Measurements from ENCODE around the gene PGC. TPM values are rescaled to one million over a fixed set of nuclear protein-coding genes. Genes with fewer than 3 reads are reported as not detected.

The PGC gene
- total RNA-seq, 6 donors from 2014 or later, result 241 to 4,380 (median 659) TPM

DNA sequence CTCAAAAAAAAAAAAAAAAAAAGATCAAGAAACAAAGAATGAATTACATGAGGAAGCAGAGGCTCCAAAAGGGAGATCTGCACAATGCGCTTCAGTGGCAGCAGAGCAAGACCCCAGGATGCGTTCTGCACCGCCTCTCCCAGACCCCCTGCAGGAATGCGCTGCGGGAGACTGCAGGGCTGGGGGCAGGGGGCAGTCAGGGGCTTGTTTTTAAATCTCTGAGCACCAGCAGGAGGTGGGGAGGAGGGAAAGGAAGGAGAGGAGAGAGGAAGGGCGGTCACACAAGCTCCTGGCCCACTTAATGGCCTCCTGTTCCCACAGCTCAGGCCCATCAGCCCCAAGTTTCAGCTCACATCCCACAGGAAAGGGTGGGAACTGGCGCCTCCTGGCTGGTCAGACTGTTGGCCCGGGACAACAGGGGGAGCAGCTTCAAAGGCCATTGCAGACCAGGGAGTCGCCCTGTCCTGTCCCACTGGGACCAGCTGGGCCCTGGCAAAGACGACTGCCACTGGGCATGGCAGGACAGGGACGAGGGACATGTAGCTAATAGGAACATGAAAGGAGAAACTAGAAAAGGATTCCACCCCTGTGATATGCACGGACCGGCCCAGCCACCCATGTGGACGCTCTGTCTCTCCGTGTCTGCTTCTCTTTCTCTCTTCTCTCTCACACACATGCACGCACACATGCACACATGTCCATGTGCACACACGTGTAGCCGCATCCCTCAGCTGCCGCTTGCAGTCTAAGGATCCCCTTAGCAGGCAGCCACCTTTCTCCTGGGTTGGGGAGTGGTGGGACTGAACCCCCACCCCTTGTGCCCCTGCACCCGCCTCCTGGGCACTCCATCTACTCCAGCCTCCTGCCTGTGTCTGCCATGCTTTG, 46.5 kb downstream of the PGC start:
- no peaks in the 10 kb centered on the region for H3K27me3 ChIP-seq
- TF ChIP-seq, protein P1, sequence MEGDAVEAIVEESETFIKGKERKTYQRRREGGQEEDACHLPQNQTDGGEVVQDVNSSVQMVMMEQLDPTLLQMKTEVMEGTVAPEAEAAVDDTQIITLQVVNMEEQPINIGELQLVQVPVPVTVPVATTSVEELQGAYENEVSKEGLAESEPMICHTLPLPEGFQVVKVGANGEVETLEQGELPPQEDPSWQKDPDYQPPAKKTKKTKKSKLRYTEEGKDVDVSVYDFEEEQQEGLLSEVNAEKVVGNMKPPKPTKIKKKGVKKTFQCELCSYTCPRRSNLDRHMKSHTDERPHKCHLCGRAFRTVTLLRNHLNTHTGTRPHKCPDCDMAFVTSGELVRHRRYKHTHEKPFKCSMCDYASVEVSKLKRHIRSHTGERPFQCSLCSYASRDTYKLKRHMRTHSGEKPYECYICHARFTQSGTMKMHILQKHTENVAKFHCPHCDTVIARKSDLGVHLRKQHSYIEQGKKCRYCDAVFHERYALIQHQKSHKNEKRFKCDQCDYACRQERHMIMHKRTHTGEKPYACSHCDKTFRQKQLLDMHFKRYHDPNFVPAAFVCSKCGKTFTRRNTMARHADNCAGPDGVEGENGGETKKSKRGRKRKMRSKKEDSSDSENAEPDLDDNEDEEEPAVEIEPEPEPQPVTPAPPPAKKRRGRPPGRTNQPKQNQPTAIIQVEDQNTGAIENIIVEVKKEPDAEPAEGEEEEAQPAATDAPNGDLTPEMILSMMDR (IDR thresholded peaks at IDR 0.05), result peak in 1 of 6 experiments; percentile 9
- no peak for TF ChIP-seq POLR2A (IDR thresholded peaks at IDR 0.05)
- WGBS, 2 donors, result 83 to 89% methylated on average over 18 to 20 of the region's 20 CpGs
- no peak for DNase-seq
- peaks cover 2 to 21% (median 12%) of the 10 kb centered on the region in 4 donors for H3K4me1 ChIP-seq
- no peak overlapping the region for H3K27ac ChIP-seq
- H3K9me3 ChIP-seq, result no peaks in the 10 kb centered on the region
- no peak for ATAC-seq (ENCODE audit: low FRiP score in 2 of 2)
- H3K36me3 ChIP-seq, result peaks cover 0 to 19% (median 0%) of the 10 kb centered on the region in 4 donors
- H3K4me3 ChIP-seq, result no peak overlapping the region

DNA sequence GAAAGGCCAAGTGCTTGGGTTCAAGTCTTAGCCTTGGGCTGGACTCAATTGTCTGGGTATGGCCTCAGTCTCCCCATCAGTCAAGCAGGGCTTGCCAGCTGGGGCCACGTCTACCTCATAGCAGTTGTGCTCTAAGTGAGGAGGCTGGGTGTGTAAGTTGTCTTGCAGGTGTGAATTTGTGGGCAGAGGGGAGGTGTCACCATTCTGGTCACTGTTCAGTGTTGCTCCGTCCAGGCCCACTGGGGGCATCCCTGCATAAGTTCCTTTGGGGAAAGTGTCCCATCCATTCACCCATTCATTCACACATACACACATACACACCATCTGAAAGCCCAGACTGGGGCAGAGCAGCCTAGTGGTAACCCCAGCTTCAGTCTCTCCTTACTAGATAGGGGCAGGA, 48.1 kb downstream of the PGC start:
- TF ChIP-seq POLR2AphosphoS5 (IDR thresholded peaks at IDR 0.05), result no peak
- TF ChIP-seq EP300 (IDR thresholded peaks at IDR 0.05), result no peak
- TF ChIP-seq, protein P1 (IDR thresholded peaks at IDR 0.05), result no peak
- no peak for TF ChIP-seq POLR2A (IDR thresholded peaks at IDR 0.05)
- ATAC-seq (ENCODE audit: low FRiP score in 2 of 2) (no peak), DNase-seq (no peak)
- no peaks in the 10 kb centered on the region for H3K27me3 ChIP-seq
- 90% methylated on average over 2 of the region's 2 CpGs; no CpG with 5 or more reads in 1 of the 2 donors for WGBS, 2 donors
- no peak overlapping the region for H3K27ac ChIP-seq
- H3K36me3 ChIP-seq, result peaks cover 0 to 19% (median 0%) of the 10 kb centered on the region in 4 donors
- H3K4me1 ChIP-seq, result peaks cover 0 to 14% (median 0%) of the 10 kb centered on the region in 4 donors
- H3K4me3 ChIP-seq, result no peak overlapping the region
- no peaks in the 10 kb centered on the region for H3K9me3 ChIP-seq

DNA sequence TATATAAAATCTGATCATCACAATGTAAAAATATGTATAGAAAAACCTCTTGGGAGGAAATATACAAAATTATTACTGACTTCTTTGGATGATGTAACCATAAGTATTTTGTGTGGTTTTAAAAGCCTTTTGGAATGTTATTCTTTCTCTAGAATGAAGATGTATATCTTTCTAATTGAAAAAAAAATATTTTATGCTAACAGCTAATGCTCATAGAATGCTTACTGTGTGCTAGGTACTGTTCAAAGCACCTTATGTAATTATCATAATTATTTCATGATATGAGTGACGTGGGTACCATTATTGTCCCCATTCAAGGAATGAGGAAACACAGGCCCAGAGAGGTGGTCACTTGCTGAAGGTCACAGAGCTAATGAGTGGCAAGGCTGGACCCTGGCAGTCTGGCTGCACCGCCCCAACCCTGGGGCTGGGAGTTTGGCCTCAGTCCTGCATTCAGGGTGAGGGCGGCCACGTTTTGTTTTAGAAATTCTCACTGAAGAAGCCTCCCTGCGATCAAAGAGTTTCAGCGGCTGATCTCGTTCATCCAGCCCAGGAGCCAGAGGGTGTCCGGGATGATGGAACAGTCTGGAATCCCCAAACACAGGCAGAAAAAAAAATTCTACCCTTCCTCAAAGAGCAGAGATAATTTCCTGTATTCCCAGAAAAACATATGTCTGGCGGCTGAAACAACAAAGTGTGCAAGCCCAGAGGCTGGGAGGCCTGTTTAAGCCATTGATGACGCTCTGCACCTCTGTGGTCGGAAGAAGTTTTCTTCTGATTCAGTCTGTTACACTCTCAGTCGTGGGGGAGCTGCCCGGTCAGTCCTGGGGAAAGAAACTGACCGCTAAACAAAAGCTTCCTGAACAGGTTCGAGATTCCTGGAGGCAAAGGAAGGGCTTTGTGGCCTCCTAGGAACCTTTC, 49.1 kb downstream of the PGC start:
- Histone ChIP-seq H3K4me1 (peaks cover 0 to 19% (median 3%) of the 10 kb centered on the region in 4 donors), H3K4me3 (no peak overlapping the region), H3K27me3 (no peaks in the 10 kb centered on the region), H3K27ac (no peak overlapping the region), H3K9me3 (no peaks in the 10 kb centered on the region), H3K36me3 (peaks cover 0 to 17% (median 0%) of the 10 kb centered on the region in 4 donors)
- TF ChIP-seq, protein P1 (IDR thresholded peaks at IDR 0.05), result no peak
- TF ChIP-seq POLR2AphosphoS5 (IDR thresholded peaks at IDR 0.05), result no peak
- ATAC-seq (ENCODE audit: low FRiP score in 2 of 2) (peak in 1 of 2 donors; percentile 25), DNase-seq (no peak)
- 78 to 86% methylated on average over 15 of the region's 15 CpGs for WGBS, 2 donors

DNA sequence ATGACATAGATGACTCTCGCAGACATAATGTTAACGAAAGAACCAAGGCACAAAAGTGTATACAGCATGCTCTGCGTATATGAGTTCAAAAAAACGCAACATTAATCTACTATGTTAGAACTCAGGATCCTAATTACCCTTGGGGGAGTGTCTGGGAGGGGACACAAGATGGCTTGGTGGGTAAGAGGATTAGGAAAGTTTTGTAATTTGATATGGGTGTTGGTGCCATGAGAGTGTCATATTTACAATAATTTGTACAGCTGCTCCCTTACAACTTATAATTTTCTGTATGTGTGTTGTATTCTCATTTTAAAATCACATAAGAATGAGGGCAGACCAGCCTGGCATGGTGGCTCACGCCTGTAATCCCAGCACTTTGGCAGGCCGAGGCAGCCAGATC, 50.4 kb downstream of the PGC start:
- Histone ChIP-seq H3K36me3 (peaks cover 0 to 14% (median 0%) of the 10 kb centered on the region in 4 donors), H3K27ac (no peak overlapping the region), H3K4me1 (peaks cover 0 to 19% (median 3%) of the 10 kb centered on the region in 4 donors), H3K4me3 (no peak overlapping the region), H3K9me3 (no peaks in the 10 kb centered on the region), H3K27me3 (no peaks in the 10 kb centered on the region)
- no peak for ATAC-seq (ENCODE audit: low FRiP score in 2 of 2)
- TF ChIP-seq, protein P1 (IDR thresholded peaks at IDR 0.05), result no peak
- 87 to 96% methylated on average over 6 of the region's 6 CpGs for WGBS, 2 donors
- no peak for DNase-seq
